Nucleus accumbens (tissue), 56 donors: ENCODE measurements around the gene FLACC1.
A peak's percentile ranks its signal among the peaks of the same experiment; 100 is the strongest.

ENCODE experiments used
- DNase-seq, 56 donors: peaks; one replicate each; lab custom pipeline; 2025; lab: John Stamatoyannopoulos, UW

FLACC1 gene

GRCh38 chr2:201280191-201281040 lies 76.7 kb downstream of the FLACC1 start:
- DNase-seq = no peak

- DNase-seq = no peak
Measured at GRCh38 chr2:201279079-201279478, 78.1 kb downstream of the FLACC1 start.

GRCh38 chr2:201276511-201276910 lies 80.6 kb downstream of the FLACC1 start:
- no peak for DNase-seq

- DNase-seq = no peak
Measured at GRCh38 chr2:201275990-201276389, 81.2 kb downstream of the FLACC1 start.

GRCh38 chr2:201275069-201275468 lies 82.1 kb downstream of the FLACC1 start:
- no peak for DNase-seq

GRCh38 chr2:201273330-201273983 lies 83.7 kb downstream of the FLACC1 start:
- no peak for DNase-seq

- no peak for DNase-seq
Measured at GRCh38 chr2:201271917-201272316, 85.2 kb downstream of the FLACC1 start.

GRCh38 chr2:201270293-201271001 lies 86.7 kb downstream of the FLACC1 start:
- no peak for DNase-seq

GRCh38 chr2:201269764-201270163 lies 87.4 kb downstream of the FLACC1 start:
- DNase-seq = no peak

- no peak for DNase-seq
Measured at GRCh38 chr2:201267278-201268030, 89.7 kb downstream of the FLACC1 start.

GRCh38 chr2:201266629-201267028 lies 90.5 kb downstream of the FLACC1 start:
- DNase-seq = no peak

GRCh38 chr2:201264472-201265173 lies 92.5 kb downstream of the FLACC1 start:
- DNase-seq = no peak

- no peak for DNase-seq
Measured at GRCh38 chr2:201263779-201264178, 93.4 kb downstream of the FLACC1 start.

- DNase-seq = no peak
Measured at GRCh38 chr2:201262718-201263117, 94.4 kb downstream of the FLACC1 start.

- DNase-seq = no peak
Measured at GRCh38 chr2:201261906-201262305, 95.2 kb downstream of the FLACC1 start.

GRCh38 chr2:201261471-201261870 lies 95.7 kb downstream of the FLACC1 start:
- DNase-seq = no peak

- DNase-seq = peak in 1 of 56 donors; percentile 2
Measured at GRCh38 chr2:201260302-201260800, 96.8 kb downstream of the FLACC1 start, which contains the start of gene CASP8. Gene CASP8, plus strand, starts transcription at chr2:201260536. Its CDS starts 5,951 bp downstream, at chr2:201266487.

GRCh38 chr2:201258666-201259615 lies 98.2 kb downstream of the FLACC1 start:
- DNase-seq = no peak
